ENCODE measurements around the gene EDRF1. TPM values are rescaled to one million over a fixed set of nuclear protein-coding genes. Genes with fewer than 3 reads are reported as not detected.

The EDRF1 gene
- total and polyA plus RNA-seq, 4 experiments from 2014 or later: 9.8 to 57.8 (median 33.8) TPM

DNA sequence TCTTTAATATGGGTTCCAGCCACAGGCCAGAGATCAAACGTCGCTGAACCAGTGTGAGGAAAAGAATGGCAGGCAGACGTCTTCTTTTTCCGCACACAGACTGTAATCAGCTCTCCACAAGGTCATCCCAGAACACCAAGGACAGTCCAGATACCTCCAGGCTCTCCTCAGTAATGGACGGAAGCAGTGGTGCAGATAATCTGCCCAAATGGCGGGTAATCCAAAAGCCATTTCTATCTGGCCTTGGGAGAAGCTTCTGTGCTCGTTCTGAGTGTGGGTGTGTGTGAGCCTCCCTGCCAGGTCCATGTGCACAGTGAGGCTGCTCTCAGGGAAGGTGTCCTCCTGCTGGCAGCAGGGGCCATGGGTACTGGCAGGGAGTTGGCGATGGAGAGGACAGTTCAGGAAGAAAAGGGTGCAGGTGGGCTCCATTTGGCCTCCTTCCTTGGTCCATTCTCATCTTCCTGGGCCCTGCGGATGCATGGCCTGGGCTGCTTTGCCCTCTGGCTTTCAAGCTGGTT lies 21.0 kb upstream of the EDRF1 start:
- Histone ChIP-seq H3K27ac (ENCODE audit: low read depth, low read length) (no peak overlapping the region), H3K9me3 (ENCODE audit: control insufficient read depth in 1 of 2, low read length in 2 of 2) (no peaks in the 10 kb centered on the region), H3K27me3 (ENCODE audit: insufficient read depth, low read length) (peaks cover 4% of the 10 kb centered on the region), H3K4me3 (ENCODE audit: low read length in 2 of 2) (no peak overlapping the region), H3K36me3 (ENCODE audit: insufficient read depth, low read length) (no peaks in the 10 kb centered on the region), H3K4me1 (ENCODE audit: insufficient read depth, low read length) (no peaks in the 10 kb centered on the region)
- no peak for DNase-seq
- Mint-ChIP-seq H3K27ac (no peak overlapping the region), H3K4me3 (no peak overlapping the region), H3K9me3 (peaks cover 0 to 6% (median 2%) of the 10 kb centered on the region in 8 donors), H3K4me1 (no peaks in the 10 kb centered on the region), H3K36me3 (peaks cover 0 to 5% of the 10 kb centered on the region in 2 donors), H3K27me3 (peaks cover 2 to 5% of the 10 kb centered on the region in 2 donors)
- POLR2A ChIA-PET (ENCODE audit: partially characterized antibody): no interaction called here
- intact Hi-C loops (cut with micrococcal nuclease): no loop called here
- CTCF ChIA-PET (ENCODE audit: partially characterized antibody): no interaction called here

- intact Hi-C loops (cut with micrococcal nuclease): no loop called here
Measured at GRCh38 chr10:125699562-125700143, 19.9 kb upstream of the EDRF1 start.

DNA sequence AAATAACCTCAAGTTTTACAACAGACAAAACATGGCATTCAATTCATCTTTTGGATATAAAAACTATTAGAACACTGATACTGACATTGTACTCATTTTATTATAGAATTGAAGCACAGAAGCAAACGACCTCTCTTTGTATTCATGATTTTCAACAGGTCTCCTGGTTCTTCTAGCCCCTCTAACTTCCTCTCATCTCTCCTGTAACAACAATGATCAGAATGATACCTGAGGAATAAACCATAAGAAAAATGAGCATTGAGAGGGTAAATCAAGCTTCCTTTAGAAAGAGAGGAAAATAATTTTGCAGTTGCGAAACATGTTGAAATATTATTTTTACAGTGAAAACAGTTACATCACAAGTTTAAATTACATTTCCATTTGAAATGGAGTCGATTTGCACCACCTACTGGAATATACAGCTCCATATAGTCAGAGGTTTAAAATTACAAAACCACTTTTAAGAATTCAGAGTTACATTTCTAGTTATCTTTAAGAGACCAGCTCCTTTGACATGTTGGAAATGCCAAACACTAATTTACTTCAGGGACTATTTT lies 19.1 kb upstream of the EDRF1 start:
- ChIA-PET POLR2A (ENCODE audit: partially characterized antibody) (no interaction called here), CTCF (ENCODE audit: partially characterized antibody) (no interaction called here)
- no peak for DNase-seq
- no peaks in the 10 kb centered on the region for H3K9me3 ChIP-seq (ENCODE audit: control insufficient read depth in 1 of 2, low read length in 2 of 2)
- H3K27me3 ChIP-seq (ENCODE audit: insufficient read depth, low read length): no peaks in the 10 kb centered on the region
- no peak overlapping the region for H3K4me3 Mint-ChIP-seq
- no peak overlapping the region for H3K4me3 ChIP-seq (ENCODE audit: low read length in 2 of 2)
- no peak overlapping the region for H3K27ac ChIP-seq (ENCODE audit: low read depth, low read length)
- H3K27me3 Mint-ChIP-seq: peaks cover 2 to 5% of the 10 kb centered on the region in 2 donors
- no peak overlapping the region for H3K27ac Mint-ChIP-seq
- H3K4me1 Mint-ChIP-seq: no peaks in the 10 kb centered on the region
- intact Hi-C loops (cut with micrococcal nuclease): no loop called here
- H3K36me3 ChIP-seq (ENCODE audit: insufficient read depth, low read length): no peaks in the 10 kb centered on the region
- peaks cover 0 to 6% (median 3%) of the 10 kb centered on the region in 8 donors for H3K9me3 Mint-ChIP-seq
- H3K36me3 Mint-ChIP-seq: peaks cover 0 to 5% of the 10 kb centered on the region in 2 donors
- H3K4me1 ChIP-seq (ENCODE audit: insufficient read depth, low read length): no peaks in the 10 kb centered on the region

More at GRCh38 chr10:125699562-125700143, 19.9 kb upstream of the EDRF1 start:
- Histone ChIP-seq H3K4me1 (ENCODE audit: insufficient read depth, low read length) (no peaks in the 10 kb centered on the region), H3K9me3 (ENCODE audit: control insufficient read depth in 1 of 2, low read length in 2 of 2) (no peaks in the 10 kb centered on the region), H3K4me3 (ENCODE audit: low read length in 2 of 2) (no peak overlapping the region), H3K27me3 (ENCODE audit: insufficient read depth, low read length) (peaks cover 1% of the 10 kb centered on the region), H3K27ac (ENCODE audit: low read depth, low read length) (no peak overlapping the region), H3K36me3 (ENCODE audit: insufficient read depth, low read length) (no peaks in the 10 kb centered on the region)
- H3K4me3 Mint-ChIP-seq: no peak overlapping the region
- ChIA-PET POLR2A (ENCODE audit: partially characterized antibody) (no interaction called here), CTCF (ENCODE audit: partially characterized antibody) (no interaction called here)
- peaks cover 0 to 5% of the 10 kb centered on the region in 2 donors for H3K36me3 Mint-ChIP-seq
- H3K27me3 Mint-ChIP-seq: peaks cover 2 to 5% of the 10 kb centered on the region in 2 donors
- H3K27ac Mint-ChIP-seq: no peak overlapping the region
- H3K9me3 Mint-ChIP-seq: peaks cover 0 to 6% (median 3%) of the 10 kb centered on the region in 8 donors
- H3K4me1 Mint-ChIP-seq: no peaks in the 10 kb centered on the region
- DNase-seq: no peak

GRCh38 chr10:125707541-125708468 lies 11.7 kb upstream of the EDRF1 start:
- no peak for DNase-seq
- H3K27me3 ChIP-seq (ENCODE audit: insufficient read depth, low read length): no peaks in the 10 kb centered on the region
- Mint-ChIP-seq H3K36me3 (peaks cover 2 to 11% of the 10 kb centered on the region in 2 donors), H3K27ac (no peak overlapping the region), H3K9me3 (peaks cover 4 to 32% (median 29%) of the 10 kb centered on the region in 8 donors), H3K4me3 (no peak overlapping the region), H3K27me3 (peaks cover 5 to 6% of the 10 kb centered on the region in 2 donors), H3K4me1 (no peaks in the 10 kb centered on the region)
- POLR2A ChIA-PET (ENCODE audit: partially characterized antibody): no interaction called here
- no peaks in the 10 kb centered on the region for H3K4me1 ChIP-seq (ENCODE audit: insufficient read depth, low read length)
- CTCF ChIA-PET (ENCODE audit: partially characterized antibody): no interaction called here
- H3K4me3 ChIP-seq (ENCODE audit: low read length in 2 of 2): no peak overlapping the region
- peaks cover 0 to 4% of the 10 kb centered on the region in 2 donors for H3K9me3 ChIP-seq (ENCODE audit: control insufficient read depth in 1 of 2, low read length in 2 of 2)
- H3K36me3 ChIP-seq (ENCODE audit: insufficient read depth, low read length): no peaks in the 10 kb centered on the region
- H3K27ac ChIP-seq (ENCODE audit: low read depth, low read length): no peak overlapping the region
- intact Hi-C loops (cut with micrococcal nuclease): no loop called here

- Histone ChIP-seq H3K27me3 (ENCODE audit: insufficient read depth, low read length) (no peaks in the 10 kb centered on the region), H3K4me3 (ENCODE audit: low read length in 2 of 2) (no peak overlapping the region), H3K36me3 (ENCODE audit: insufficient read depth, low read length) (no peaks in the 10 kb centered on the region), H3K27ac (ENCODE audit: low read depth, low read length) (no peak overlapping the region), H3K4me1 (ENCODE audit: insufficient read depth, low read length) (no peaks in the 10 kb centered on the region), H3K9me3 (ENCODE audit: control insufficient read depth in 1 of 2, low read length in 2 of 2) (peaks cover 0 to 10% of the 10 kb centered on the region in 2 donors)
- Mint-ChIP-seq H3K4me1 (no peaks in the 10 kb centered on the region), H3K27ac (no peak overlapping the region), H3K36me3 (peaks cover 5 to 14% of the 10 kb centered on the region in 2 donors), H3K9me3 (peaks cover 4 to 42% (median 38%) of the 10 kb centered on the region in 8 donors), H3K4me3 (no peak overlapping the region), H3K27me3 (peaks cover 5 to 6% of the 10 kb centered on the region in 2 donors)
- no peak for DNase-seq
- intact Hi-C loops (cut with micrococcal nuclease): no loop called here
- ChIA-PET POLR2A (ENCODE audit: partially characterized antibody) (no interaction called here), CTCF (ENCODE audit: partially characterized antibody) (no interaction called here)
Measured at GRCh38 chr10:125708971-125709503, 10.5 kb upstream of the EDRF1 start.

GRCh38 chr10:125709553-125710474 lies 9.7 kb upstream of the EDRF1 start:
- no peak overlapping the region for H3K27ac ChIP-seq (ENCODE audit: low read depth, low read length)
- H3K27me3 ChIP-seq (ENCODE audit: insufficient read depth, low read length): no peaks in the 10 kb centered on the region
- no peak overlapping the region for H3K4me3 ChIP-seq (ENCODE audit: low read length in 2 of 2)
- no peak overlapping the region for H3K4me3 Mint-ChIP-seq
- DNase-seq: no peak
- no peaks in the 10 kb centered on the region for H3K36me3 ChIP-seq (ENCODE audit: insufficient read depth, low read length)
- POLR2A ChIA-PET (ENCODE audit: partially characterized antibody): no interaction called here
- peaks cover 0 to 10% of the 10 kb centered on the region in 2 donors for H3K9me3 ChIP-seq (ENCODE audit: control insufficient read depth in 1 of 2, low read length in 2 of 2)
- peaks cover 7 to 14% of the 10 kb centered on the region in 2 donors for H3K36me3 Mint-ChIP-seq
- no peak overlapping the region for H3K27ac Mint-ChIP-seq
- intact Hi-C loops (cut with micrococcal nuclease): no loop called here
- no peaks in the 10 kb centered on the region for H3K4me1 Mint-ChIP-seq
- CTCF ChIA-PET (ENCODE audit: partially characterized antibody): no interaction called here
- H3K27me3 Mint-ChIP-seq: peaks cover 5 to 8% of the 10 kb centered on the region in 2 donors
- peaks cover 6 to 45% (median 40%) of the 10 kb centered on the region in 8 donors for H3K9me3 Mint-ChIP-seq
- no peaks in the 10 kb centered on the region for H3K4me1 ChIP-seq (ENCODE audit: insufficient read depth, low read length)
